Testis (tissue), 3 donors: ENCODE data around the gene SLC46A3. TPM values are rescaled to one million over a fixed set of nuclear protein-coding genes. Genes with fewer than 3 reads are reported as not detected.

Experiments
- DNase-seq: peaks from one replicate; pipeline ENCODE4 v3.0.0-alpha.2; 2019
- H3K27ac ChIP-seq, 2 donors: fragments of 200-600 bp; sonication (generic); one replicate each; pipeline ENCODE4 v1.5.1; 2019
- H3K27me3 ChIP-seq: fragments of 200-600 bp; sonication (generic); one replicate; pipeline ENCODE4 v1.5.1; 2019
- H3K36me3 ChIP-seq: fragments of 200-600 bp; sonication (generic); one replicate; pipeline ENCODE4 v1.5.1; 2017; ENCODE audit warnings: low read depth; ENCODE audit errors: missing control alignments
- H3K4me1 ChIP-seq: fragments of 200-600 bp; sonication (generic); one replicate; pipeline ENCODE4 v1.5.1; 2019
- H3K4me3 ChIP-seq, 2 donors: fragments of 200-600 bp; sonication (generic); one replicate each; pipeline ENCODE4 v1.5.1; 2017 to 2019
- H3K9me3 ChIP-seq: fragments of 200-600 bp; sonication (generic); one replicate; pipeline ENCODE4 v1.5.1; 2017
- CTCF ChIP-seq, 3 experiments: fragments of 450-650 bp in 2 of 3; fragments of 200-600 bp in 1 of 3; sonication (generic) in 1 of 3; IDR thresholded peaks; one replicate each; pipeline ENCODE4 v1.5.1; 2016 to 2019; ENCODE audit warnings: antibody characterized with exemption in 3 of 3, mild to moderate bottlenecking in 2 of 3, moderate library complexity in 1 of 3
- POLR2A ChIP-seq: fragments of 450-650 bp; IDR thresholded peaks from one replicate; pipeline ENCODE4 v1.6.1; 2017; ENCODE audit warnings: antibody characterized with exemption, mild to moderate bottlenecking, moderate library complexity
- WGBS, 2 donors: methylation state at CpG; one replicate each; pipeline ENCODE4 v1.1.5; 2018; 5-methylcytosine and 5-hydroxymethylcytosine counted together
- intact Hi-C: fragments of 100-400 bp; cut with DNase I; formaldehyde crosslinking; loops from one replicate; pipeline ENCODE4 v1.15.1; 2023; ENCODE audit warnings: low total_unique reads
- polyA plus RNA-seq: library from polyadenylated mRNA; stranded (reverse); fragments of 350-450 nt; fragmentation: Illumina TruSeq; extraction: RNeasy Lipid Tissue Mini Kit (QIAGEN cat#74804); gene quantifications from one replicate; pipeline ENCODE4 v1.2.3, GENCODE V29; 2014; ENCODE audit warnings: low read depth, low replicate concordance; ENCODE audit not compliant: insufficient read depth
- total RNA-seq, 2 donors: library from RNA; depleted of rRNA; stranded (reverse); fragments of >200 nt; gene quantifications; one replicate each; pipeline ENCODE4 v1.2.3, GENCODE V29; 2016

Gene SLC46A3
- total and polyA plus RNA-seq, 3 donors from 2014 or later, result 22.9 to 36.0 (median 30.5) TPM

GRCh38 chr13:28725046-28725610 is 6.4 kb upstream of the SLC46A3 start:
- intact Hi-C loops, result no loop called here
- Histone ChIP-seq H3K27me3 (no peaks in the 10 kb centered on the region), H3K27ac (no peak overlapping the region), H3K9me3 (no peaks in the 10 kb centered on the region), H3K36me3 (no peaks in the 10 kb centered on the region), H3K4me3 (no peak overlapping the region), H3K4me1 (no peaks in the 10 kb centered on the region)
- TF ChIP-seq CTCF (IDR thresholded peaks at IDR 0.05), result no peak
- TF ChIP-seq POLR2A, result no peak
- no peak for DNase-seq
- WGBS, 2 donors, result 88 to 94% methylated on average over 3 of the region's 3 CpGs

- DNase-seq, result no peak
- H3K27ac ChIP-seq, result no peak overlapping the region
- 92% methylated on average over 21 to 22 of the region's 22 CpGs for WGBS, 2 donors
- no peak overlapping the region for H3K4me3 ChIP-seq
- H3K4me1 ChIP-seq, result no peaks in the 10 kb centered on the region
- TF ChIP-seq POLR2A, result no peak
- no peak for TF ChIP-seq CTCF (IDR thresholded peaks at IDR 0.05)
- no peaks in the 10 kb centered on the region for H3K36me3 ChIP-seq
- no peaks in the 10 kb centered on the region for H3K9me3 ChIP-seq
- intact Hi-C loops, result no loop called here
- no peaks in the 10 kb centered on the region for H3K27me3 ChIP-seq
Observed at GRCh38 chr13:28723806-28724205, 5.0 kb upstream of the SLC46A3 start.

- TF ChIP-seq POLR2A (no peak), CTCF (IDR thresholded peaks at IDR 0.05) (no peak)
- Histone ChIP-seq H3K27ac (peak overlapping the region in 1 of 2 donors; percentile 92), H3K36me3 (no peaks in the 10 kb centered on the region), H3K27me3 (no peaks in the 10 kb centered on the region), H3K4me3 (peak overlapping the region; percentile 76 to 81), H3K4me1 (peaks cover 17% of the 10 kb centered on the region), H3K9me3 (no peaks in the 10 kb centered on the region)
- intact Hi-C loops, result no loop called here
- no peak for DNase-seq
- WGBS, 2 donors, result 18 to 28% methylated on average over 14 to 15 of the region's 15 CpGs
Observed at GRCh38 chr13:28719227-28720055, 671 bp upstream of the SLC46A3 start.

- peak overlapping the region; percentile 76 to 81 for H3K4me3 ChIP-seq
- intact Hi-C loops, result no loop called here
- H3K27me3 ChIP-seq, result no peaks in the 10 kb centered on the region
- no peaks in the 10 kb centered on the region for H3K9me3 ChIP-seq
- TF ChIP-seq CTCF (IDR thresholded peaks at IDR 0.05), result no peak
- TF ChIP-seq POLR2A, result no peak
- no peaks in the 10 kb centered on the region for H3K36me3 ChIP-seq
- H3K27ac ChIP-seq, result peak overlapping the region; percentile 86 to 92
- peaks cover 17% of the 10 kb centered on the region for H3K4me1 ChIP-seq
- no peak for DNase-seq
- WGBS, 2 donors, result 3 to 4% methylated on average over 10 of the region's 10 CpGs
Observed at GRCh38 chr13:28718196-28718542, 601 bp downstream of the SLC46A3 start.
